ENCODE data around the gene MOB3A. TPM values are rescaled to one million over a fixed set of nuclear protein-coding genes. Genes with fewer than 3 reads are reported as not detected.

Gene MOB3A
- total and polyA plus RNA-seq, 2 of the 8 experiments (the other 6 are each of a cell fraction or from before 2014, with no cell fraction given): 9.2 to 9.6 TPM

DNA sequence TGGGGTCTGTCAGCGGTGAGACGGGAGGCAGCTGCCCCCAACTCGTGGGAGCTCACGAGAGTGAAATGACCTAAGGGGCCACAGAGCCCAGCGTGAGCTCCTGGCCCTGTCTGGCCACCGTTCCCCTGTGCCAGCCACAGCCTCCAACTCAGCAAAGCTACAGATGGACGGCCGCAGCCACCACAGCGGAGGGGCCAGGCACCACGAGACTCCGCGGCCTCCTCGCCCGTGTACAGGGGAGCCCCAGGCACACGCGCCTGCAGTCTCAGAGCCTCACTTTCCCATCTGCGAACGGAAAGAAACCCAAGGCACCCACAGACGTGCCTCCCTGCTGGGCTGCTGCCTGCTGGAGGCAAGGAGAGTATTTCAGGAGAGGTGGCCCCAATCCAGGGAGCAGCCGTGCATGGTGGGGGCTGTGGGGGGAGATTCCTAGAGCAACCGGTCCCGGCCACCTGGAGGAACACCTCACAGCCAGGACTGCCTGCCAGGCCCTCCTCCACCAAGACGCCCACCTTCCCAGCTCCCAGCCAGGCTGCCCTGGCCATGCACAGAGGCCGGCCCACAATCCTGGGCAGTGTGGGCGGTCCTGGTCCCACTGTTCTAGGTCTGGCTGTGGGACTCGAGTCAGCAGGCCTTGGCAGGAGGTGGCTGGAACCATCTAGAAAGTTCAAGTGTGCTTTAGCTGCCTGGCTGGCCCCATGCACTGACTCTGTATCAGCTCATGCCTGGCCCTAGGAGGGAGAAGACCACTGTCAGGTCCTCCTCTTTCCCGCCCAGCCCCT lies 47.0 kb downstream of the MOB3A start:
- Histone ChIP-seq H3K4me2 (ENCODE audit: insufficient read depth in 1 of 2, low read depth in 2 of 2, low read length in 2 of 2) (peak overlapping the region; percentile 78 to 91), H4K5ac (ENCODE audit: insufficient read length, low read depth, low read length) (no peak overlapping the region), H2AFZ (ENCODE audit: low read length) (no peak overlapping the region), H2BK12ac (ENCODE audit: low read depth, low read length) (no peak overlapping the region), H3K36me3 (ENCODE audit: control insufficient read depth in 2 of 4, insufficient read depth in 4 of 4, low read length in 3 of 4) (peaks cover 0 to 8% (median 0%) of the 10 kb centered on the region in 4 experiments; a peak in 4 of 8 replicates), H3K18ac (ENCODE audit: extremely low read depth, low read length) (no peak overlapping the region; the same call in 1 of the 2 replicates), H3K27ac (ENCODE audit: low read depth, low read length) (peak overlapping the region; percentile 11; the same call in 1 of the 2 replicates), H3K79me1 (ENCODE audit: low read depth, low read length) (peaks cover 23% of the 10 kb centered on the region), H3K79me2 (ENCODE audit: control insufficient read depth in 1 of 2, insufficient read depth in 2 of 2, low read length in 2 of 2) (peaks cover 9 to 29% of the 10 kb centered on the region in 2 experiments; a peak in 2 of 4 replicates), H3K27me3 (replicated peaks in 1 of 4; ENCODE audit: control insufficient read depth in 3 of 4, extremely low read depth in 1 of 4, insufficient read depth in 3 of 4, low read length in 3 of 4) (no peaks in the 10 kb centered on the region), H3K56ac (replicated peaks; ENCODE audit: insufficient read length, low read depth, low read length) (no peak overlapping the region), H3K4ac (replicated peaks; ENCODE audit: insufficient read length, low read depth, low read length) (no peak overlapping the region), H3K9ac (replicated peaks in 1 of 4; ENCODE audit: extremely low read depth in 1 of 4, low read depth in 3 of 4, low read length in 3 of 4) (no peak overlapping the region; a peak in 2 of 7 replicates), H2AK5ac (ENCODE audit: low read depth, low read length) (no peak overlapping the region), H4K8ac (ENCODE audit: extremely low read depth, insufficient read depth, low read length) (peak overlapping the region; percentile 86), H2BK5ac (ENCODE audit: low read depth, low read length) (peak overlapping the region; percentile 35; the same call in 1 of the 2 replicates), H3K4me1 (replicated peaks in 1 of 4; ENCODE audit: control insufficient read depth in 3 of 4, insufficient read depth in 4 of 4, low read length in 3 of 4) (peaks cover 0 to 12% (median 8%) of the 10 kb centered on the region in 4 experiments; a peak in 5 of 7 replicates), H4K91ac (replicated peaks; ENCODE audit: insufficient read length, low read length) (no peak overlapping the region), H3K23me2 (ENCODE audit: low read depth, low read length) (peaks cover 4% of the 10 kb centered on the region; the same call in 1 of the 2 replicates), H3K4me3 (ENCODE audit: extremely low read depth in 1 of 4, insufficient read depth in 2 of 4, low read depth in 3 of 4, low read length in 4 of 4) (peak overlapping the region; percentile 54 to 100 (median 88); a peak in 7 of 8 replicates), H4K20me1 (replicated peaks in 1 of 2; ENCODE audit: control insufficient read depth in 1 of 2, insufficient read depth in 2 of 2, low read length in 2 of 2) (peaks cover 21 to 46% of the 10 kb centered on the region in 2 experiments), H2BK15ac (ENCODE audit: low read length) (0 out of 2 replicates have a peak overlapping the region, but pooled peaks have one; percentile 40), H2BK20ac (ENCODE audit: low read length) (no peak overlapping the region), H3K23ac (ENCODE audit: insufficient read length) (no peak overlapping the region), H3K14ac (ENCODE audit: insufficient read length) (no peak overlapping the region), H3K9me3 (ENCODE audit: insufficient read depth in 2 of 2, low read depth in 1 of 2, low read length in 1 of 2) (no peaks in the 10 kb centered on the region), H2BK120ac (replicated peaks; ENCODE audit: low read depth, low read length) (no peak overlapping the region)
- DNase-seq (ENCODE audit: low read depth in 1 of 2, low spot score in 2 of 2): no peak
- no peak for FAIRE-seq
- 92% methylated on average over 27 of the region's 27 CpGs; no CpG with 5 or more reads in 1 of the 2 experiments for WGBS, 2 experiments (ENCODE audit: extremely low coverage in 1 of 2, insufficient coverage in 1 of 2, insufficient read length in 1 of 2, insufficient replicate concordance in 2 of 2, low coverage in 1 of 2, low lambda C conversion rate in 2 of 2, missing lambda C conversion rate in 1 of 2)
- TF ChIP-seq POLR2AphosphoS5 (IDR thresholded peaks at IDR 0.05; ENCODE audit: low read depth, low read length): 0 out of 2 replicates have a peak, but pooled peaks have one; percentile 14
- no peak for TF ChIP-seq NANOG (IDR thresholded peaks at IDR 0.05; ENCODE audit: insufficient read depth, low read depth, low read length, poor library complexity, severe bottlenecking)
- POLR2A ChIA-PET (ENCODE audit: partially characterized antibody): interaction anchor here (0.7 to 22.2 kb wide), 15 partner anchors 12 to 764 kb away, joined by 3 to 524 read pairs (median 3); partner anchors contain the start of gene TIMM13
- CTCF ChIA-PET (ENCODE audit: partially characterized antibody): interaction anchor here (0.5 to 1.6 kb wide), 7 partner anchors 12 to 223 kb away, joined by 3 to 4 read pairs (median 3); no protein-coding TSS in a partner anchor

All from H1 (cell line).